ENCODE results near the gene UBE2J1. TPM values are rescaled to one million over a fixed set of nuclear protein-coding genes. Genes with fewer than 3 reads are reported as not detected.

Gene UBE2J1
- polyA plus RNA-seq, 1 donor (not counting 4 experiments of a cell fraction or from before 2014, with no cell fraction given): 26.7 TPM

- H3K27me3 ChIP-seq (ENCODE audit: control insufficient read depth, extremely low read depth, insufficient read depth, low read length): peaks cover 9% of the 10 kb centered on the region
- no peak overlapping the region for H3K4me2 ChIP-seq (ENCODE audit: control insufficient read depth, extremely low read depth, insufficient read depth, low read depth, low read length)
- H4K20me1 ChIP-seq (ENCODE audit: control insufficient read depth, extremely low read depth, insufficient read depth, low read length): no peaks in the 10 kb centered on the region
- FAIRE-seq (no peak), DNase-seq (ENCODE audit: low read depth, low spot score) (no peak)
- TF ChIP-seq EZH2 (IDR thresholded peaks at IDR 0.05; ENCODE audit: low read length) (no peak), CTCF (optimal IDR thresholded peaks at IDR 0.05 in 1 of 3, IDR thresholded peaks at IDR 0.05 in 1 of 3, conservative IDR thresholded peaks at IDR 0.05 in 1 of 3; ENCODE audit: extremely low read depth in 1 of 3, insufficient read depth in 2 of 3, low read length in 3 of 3) (no peak)
- no peak overlapping the region for H3K27ac ChIP-seq (ENCODE audit: control insufficient read depth, insufficient read depth, low read length)
- H3K4me1 ChIP-seq (ENCODE audit: control insufficient read depth, extremely low read depth, insufficient read depth, low read length): no peaks in the 10 kb centered on the region
- dilution Hi-C loops (cut with MboI; ENCODE audit: extremely low pct_ligation_motif_present, low sequenced_read_pairs): no loop called here
- H3K79me2 ChIP-seq (ENCODE audit: control insufficient read depth, insufficient read depth, low read length): no peaks in the 10 kb centered on the region
- H3K9me1 ChIP-seq (ENCODE audit: control insufficient read depth, extremely low read depth, insufficient read depth, low read length): no peaks in the 10 kb centered on the region
- no peaks in the 10 kb centered on the region for H3K9me3 ChIP-seq (ENCODE audit: control insufficient read depth, low read depth, low read length)
- H3K36me3 ChIP-seq (ENCODE audit: control insufficient read depth in 2 of 2, extremely low read depth in 1 of 2, insufficient read depth in 2 of 2, low read length in 2 of 2): no peaks in the 10 kb centered on the region
- no peak overlapping the region for H3K9ac ChIP-seq (ENCODE audit: control insufficient read depth, extremely low read depth, insufficient read depth, low read length)
- no peak overlapping the region for H2AFZ ChIP-seq (ENCODE audit: control insufficient read depth, low read length)
- H3K4me3 ChIP-seq (ENCODE audit: control insufficient read depth in 2 of 3, extremely low read depth in 1 of 3, insufficient read depth in 2 of 3, low read depth in 1 of 3, low read length in 3 of 3): no peak overlapping the region
Measured at GRCh38 chr6:89393659-89394058, 41.1 kb upstream of the UBE2J1 start.

GRCh38 chr6:89392823-89393222 is 40.3 kb upstream of the UBE2J1 start:
- H3K4me2 ChIP-seq (ENCODE audit: control insufficient read depth, extremely low read depth, insufficient read depth, low read depth, low read length): no peak overlapping the region
- H3K9me3 ChIP-seq (ENCODE audit: control insufficient read depth, low read depth, low read length): no peaks in the 10 kb centered on the region
- H3K9me1 ChIP-seq (ENCODE audit: control insufficient read depth, extremely low read depth, insufficient read depth, low read length): no peaks in the 10 kb centered on the region
- H3K4me3 ChIP-seq (ENCODE audit: control insufficient read depth in 2 of 3, extremely low read depth in 1 of 3, insufficient read depth in 2 of 3, low read depth in 1 of 3, low read length in 3 of 3): no peak overlapping the region
- no peak for FAIRE-seq
- H3K9ac ChIP-seq (ENCODE audit: control insufficient read depth, extremely low read depth, insufficient read depth, low read length): no peak overlapping the region
- DNase-seq (ENCODE audit: low read depth, low spot score): no peak
- no peaks in the 10 kb centered on the region for H3K4me1 ChIP-seq (ENCODE audit: control insufficient read depth, extremely low read depth, insufficient read depth, low read length)
- H3K27ac ChIP-seq (ENCODE audit: control insufficient read depth, insufficient read depth, low read length): no peak overlapping the region
- TF ChIP-seq EZH2 (IDR thresholded peaks at IDR 0.05; ENCODE audit: low read length) (no peak), CTCF (optimal IDR thresholded peaks at IDR 0.05 in 1 of 3, IDR thresholded peaks at IDR 0.05 in 1 of 3, conservative IDR thresholded peaks at IDR 0.05 in 1 of 3; ENCODE audit: extremely low read depth in 1 of 3, insufficient read depth in 2 of 3, low read length in 3 of 3) (no peak)
- H3K27me3 ChIP-seq (ENCODE audit: control insufficient read depth, extremely low read depth, insufficient read depth, low read length): peaks cover 9% of the 10 kb centered on the region
- no peaks in the 10 kb centered on the region for H3K79me2 ChIP-seq (ENCODE audit: control insufficient read depth, insufficient read depth, low read length)
- dilution Hi-C loops (cut with MboI; ENCODE audit: extremely low pct_ligation_motif_present, low sequenced_read_pairs): no loop called here
- no peak overlapping the region for H2AFZ ChIP-seq (ENCODE audit: control insufficient read depth, low read length)
- H4K20me1 ChIP-seq (ENCODE audit: control insufficient read depth, extremely low read depth, insufficient read depth, low read length): no peaks in the 10 kb centered on the region
- no peaks in the 10 kb centered on the region for H3K36me3 ChIP-seq (ENCODE audit: control insufficient read depth in 2 of 2, extremely low read depth in 1 of 2, insufficient read depth in 2 of 2, low read length in 2 of 2)
